ENCODE data around the gene STMN3.
"Not testable (repeated sequence)": the region's sequence is repeated elsewhere in the genome, so short reads cannot be mapped to it uniquely, and the experiment has no call there.

Gene STMN3

DNA sequence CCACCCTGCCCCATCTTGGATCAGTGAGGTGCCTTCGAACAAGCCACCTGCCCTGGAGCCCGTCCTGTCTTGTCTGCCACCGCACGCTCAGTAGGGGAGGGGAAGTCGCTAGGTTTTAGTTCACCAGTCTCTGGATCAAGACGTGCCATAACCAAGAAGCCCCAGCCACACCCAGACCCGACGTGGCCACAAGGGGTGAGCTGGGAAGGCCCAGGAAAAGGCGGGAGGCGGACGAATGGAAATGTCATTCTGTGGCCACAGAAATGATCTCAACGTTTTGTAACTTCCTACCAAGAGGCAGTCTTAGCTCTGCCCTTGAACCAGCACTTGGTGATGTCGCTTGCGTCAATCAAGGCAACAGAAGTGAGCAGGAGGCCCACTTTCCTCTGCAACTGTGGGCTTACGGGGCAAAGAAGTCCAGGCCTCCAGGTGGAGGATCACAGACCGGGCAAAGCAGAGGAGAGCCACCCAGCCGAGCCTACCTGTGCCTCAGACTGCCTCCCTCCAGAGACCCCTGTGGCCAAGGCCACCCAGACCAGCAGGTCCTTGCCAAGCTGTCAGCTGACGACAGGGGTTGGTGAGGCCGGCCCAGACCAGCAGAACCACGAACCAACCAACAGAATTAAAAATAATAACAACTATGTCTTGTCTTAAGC is 40.8 kb downstream of the STMN3 start:
- TF ChIP-seq, protein P1, sequence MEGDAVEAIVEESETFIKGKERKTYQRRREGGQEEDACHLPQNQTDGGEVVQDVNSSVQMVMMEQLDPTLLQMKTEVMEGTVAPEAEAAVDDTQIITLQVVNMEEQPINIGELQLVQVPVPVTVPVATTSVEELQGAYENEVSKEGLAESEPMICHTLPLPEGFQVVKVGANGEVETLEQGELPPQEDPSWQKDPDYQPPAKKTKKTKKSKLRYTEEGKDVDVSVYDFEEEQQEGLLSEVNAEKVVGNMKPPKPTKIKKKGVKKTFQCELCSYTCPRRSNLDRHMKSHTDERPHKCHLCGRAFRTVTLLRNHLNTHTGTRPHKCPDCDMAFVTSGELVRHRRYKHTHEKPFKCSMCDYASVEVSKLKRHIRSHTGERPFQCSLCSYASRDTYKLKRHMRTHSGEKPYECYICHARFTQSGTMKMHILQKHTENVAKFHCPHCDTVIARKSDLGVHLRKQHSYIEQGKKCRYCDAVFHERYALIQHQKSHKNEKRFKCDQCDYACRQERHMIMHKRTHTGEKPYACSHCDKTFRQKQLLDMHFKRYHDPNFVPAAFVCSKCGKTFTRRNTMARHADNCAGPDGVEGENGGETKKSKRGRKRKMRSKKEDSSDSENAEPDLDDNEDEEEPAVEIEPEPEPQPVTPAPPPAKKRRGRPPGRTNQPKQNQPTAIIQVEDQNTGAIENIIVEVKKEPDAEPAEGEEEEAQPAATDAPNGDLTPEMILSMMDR (conservative IDR thresholded peaks at IDR 0.05; ENCODE audit: low read depth): no peak
- CTCF ChIA-PET: interaction anchor here (0.6 kb wide), 2 partner anchors 10 to 459 kb away, joined by 3 to 4 read pairs; no protein-coding TSS in a partner anchor
- POLR2A ChIA-PET (ENCODE audit: low non-redundant PET): interaction anchor here (0.7 kb wide), 1 partner anchor 15 kb away, joined by 4 read pairs; no protein-coding TSS in a partner anchor
- peak overlapping the region; percentile 41 for H3K27ac ChIP-seq
- no peak for DNase-seq (ENCODE audit: low spot score)

DNA sequence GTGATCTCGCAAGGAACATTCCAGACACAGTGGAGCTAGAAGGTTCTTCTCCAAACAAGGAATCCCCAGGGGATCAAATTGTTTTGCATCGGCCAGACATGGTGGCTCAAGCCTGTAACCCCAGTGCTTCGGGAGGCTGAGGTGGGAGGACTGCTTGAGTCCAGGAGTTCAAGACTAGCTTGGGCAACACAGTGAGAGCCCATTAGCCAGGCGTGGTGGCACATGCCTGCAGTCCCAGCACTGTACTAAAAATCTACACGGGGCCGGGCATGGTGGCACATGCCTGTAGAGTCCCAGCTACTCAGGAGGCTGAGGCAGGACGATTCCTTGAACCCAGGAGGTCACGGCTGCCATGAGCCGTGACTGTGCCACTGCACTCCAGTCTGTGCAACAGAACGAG is 41.6 kb downstream of the STMN3 start:
- peak overlapping the region; percentile 41 for H3K27ac ChIP-seq
- POLR2A ChIA-PET (ENCODE audit: low non-redundant PET): interaction anchor here (0.7 kb wide), 1 partner anchor 16 kb away, joined by 4 read pairs; no protein-coding TSS in a partner anchor
- CTCF ChIA-PET: interaction anchor here (0.6 kb wide), 1 partner anchor 24 kb away, joined by 3 read pairs; no protein-coding TSS in a partner anchor
- TF ChIP-seq, protein P1 (conservative IDR thresholded peaks at IDR 0.05; ENCODE audit: low read depth): no peak
- no peak for DNase-seq (ENCODE audit: low spot score)

DNA sequence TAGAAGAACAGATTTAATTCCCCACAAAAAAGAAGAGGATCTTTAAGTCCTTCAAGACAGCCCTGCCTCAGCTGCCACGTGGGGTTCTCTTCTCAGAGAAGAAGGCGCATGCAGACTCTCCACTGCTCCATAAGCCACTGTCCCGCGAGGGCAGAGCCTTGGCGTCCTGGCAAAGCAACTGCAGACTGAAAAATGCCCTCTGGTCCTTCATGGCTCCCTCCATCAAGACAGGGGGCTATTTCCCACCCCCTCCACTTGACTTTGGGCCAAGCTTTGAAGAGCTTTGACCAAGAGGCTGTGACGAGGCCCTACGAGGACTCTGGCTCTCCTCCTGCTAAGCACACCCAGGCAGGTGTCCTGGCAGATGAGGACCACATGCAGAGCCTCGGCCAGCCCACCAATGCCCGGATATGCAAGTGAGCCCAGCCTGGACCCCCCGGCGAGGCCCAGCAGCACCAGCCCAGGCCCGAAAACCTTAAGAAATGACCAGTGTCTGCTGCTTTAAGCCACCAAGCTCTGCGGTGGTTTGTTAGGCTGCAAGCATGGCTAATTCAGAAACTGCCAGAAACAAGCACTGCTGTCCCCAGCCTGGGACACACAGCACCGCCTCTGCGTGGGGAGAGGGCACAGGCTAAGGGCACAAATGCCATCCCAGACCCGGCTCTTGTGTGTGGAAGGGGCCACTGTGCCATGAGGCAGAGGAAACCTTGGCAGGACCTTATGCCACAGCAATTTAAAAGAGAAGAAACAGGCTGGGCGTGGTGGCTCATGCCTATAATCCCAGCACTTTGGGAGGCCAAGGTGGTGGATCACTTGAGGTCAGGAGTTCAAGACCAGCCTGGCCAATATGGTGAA is 42.4 kb downstream of the STMN3 start:
- TF ChIP-seq, protein P1 (conservative IDR thresholded peaks at IDR 0.05; ENCODE audit: low read depth): no peak
- no peak for DNase-seq (ENCODE audit: low spot score)
- ChIA-PET POLR2A (ENCODE audit: low non-redundant PET) (no interaction called here), CTCF (interaction anchor here (1.2 kb wide), 1 partner anchor 25 kb away, joined by 3 read pairs; no protein-coding TSS in a partner anchor)
- peak overlapping the region; percentile 41 for H3K27ac ChIP-seq

DNA sequence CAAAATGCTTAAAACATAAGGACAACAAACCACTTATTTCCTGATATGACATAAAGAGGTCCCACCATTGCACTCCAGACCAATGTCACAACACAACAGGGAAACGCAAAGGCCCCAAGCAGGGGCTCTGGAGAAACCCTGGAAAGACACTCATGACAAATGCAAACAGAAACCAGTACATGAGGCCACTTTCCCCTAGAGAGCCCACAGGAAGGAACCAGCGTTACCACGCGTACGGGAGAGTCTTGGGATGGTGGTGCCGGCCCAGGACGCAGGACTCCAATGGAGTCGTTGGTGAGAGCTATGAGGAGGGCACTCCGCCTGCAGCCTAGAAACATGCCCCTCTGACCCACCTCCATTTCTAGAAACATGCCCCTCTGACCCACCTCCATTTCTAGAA is 46.5 kb downstream of the STMN3 start:
- no peak overlapping the region for H3K27ac ChIP-seq
- ChIA-PET CTCF (no interaction called here), POLR2A (ENCODE audit: low non-redundant PET) (no interaction called here)
- TF ChIP-seq, protein P1 (conservative IDR thresholded peaks at IDR 0.05; ENCODE audit: low read depth): no peak
- DNase-seq (ENCODE audit: low spot score): no peak

DNA sequence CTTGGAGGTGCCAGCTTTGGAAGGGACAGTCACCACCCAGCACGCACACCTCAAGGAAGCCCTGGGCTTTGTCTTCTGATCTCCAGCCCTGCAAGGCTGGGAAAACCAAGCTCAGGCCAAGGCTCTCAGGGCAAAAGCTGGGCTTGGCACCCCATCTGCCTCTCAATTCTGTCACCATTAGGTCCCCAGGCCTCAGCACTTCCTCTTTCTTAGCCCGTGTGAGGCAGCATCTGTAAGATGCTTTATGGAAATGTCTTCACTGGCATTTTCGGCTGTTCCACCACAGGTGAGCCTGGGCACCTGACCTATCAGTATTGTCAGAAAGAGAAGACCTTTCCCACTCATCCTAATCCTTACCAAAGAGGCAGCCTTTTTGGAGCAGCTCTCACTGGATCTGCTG is 50.9 kb downstream of the STMN3 start:
- H3K27ac ChIP-seq: peak overlapping the region; percentile 20; the same call in 1 of the 2 replicates
- no peak for DNase-seq (ENCODE audit: low spot score)
- TF ChIP-seq, protein P1 (conservative IDR thresholded peaks at IDR 0.05; ENCODE audit: low read depth): no peak
- ChIA-PET POLR2A (ENCODE audit: low non-redundant PET) (no interaction called here), CTCF (interaction anchor here (0.6 kb wide), 2 partner anchors 10 kb away, joined by 3 read pairs; no protein-coding TSS in a partner anchor)

DNA sequence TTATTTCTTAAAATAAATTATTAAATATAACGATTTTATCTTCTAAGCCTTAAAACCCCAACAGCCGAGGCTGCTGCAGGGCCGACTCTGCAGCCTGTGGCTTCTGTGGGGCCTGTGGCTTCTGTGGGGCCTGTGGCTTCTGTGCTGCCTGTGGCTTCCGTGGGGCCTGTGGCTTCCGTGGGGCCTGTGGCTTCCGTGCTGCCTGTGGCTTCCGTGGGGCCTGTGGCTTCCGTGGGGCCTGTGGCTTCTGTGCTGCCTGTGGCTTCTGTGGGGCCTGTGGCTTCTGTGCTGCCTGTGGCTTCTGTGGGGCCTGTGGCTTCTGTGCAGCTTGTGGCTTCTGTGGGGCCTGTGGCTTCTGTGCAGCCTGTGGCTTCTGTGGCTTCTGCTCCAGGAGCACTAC is 51.5 kb downstream of the STMN3 start:
- CTCF ChIA-PET: interaction anchor here (0.6 kb wide), 1 partner anchor 11 kb away, joined by 3 read pairs; no protein-coding TSS in a partner anchor
- H3K27ac ChIP-seq; DNase-seq (ENCODE audit: low spot score); POLR2A ChIA-PET (ENCODE audit: low non-redundant PET): not testable (repeated sequence)
